Measurements from ENCODE around the gene MYH11. TPM values are rescaled to one million over a fixed set of nuclear protein-coding genes. Genes with fewer than 3 reads are reported as not detected.
A peak's percentile ranks its signal among the peaks of the same experiment; 100 is the strongest.

MYH11 gene
- total RNA-seq, 1 experiment from 2014 or later = not detected

- H3K27me3 Mint-ChIP-seq (ENCODE audit: insufficient read depth, unreplicated experiment) = no peaks in the 10 kb centered on the region
- H3K4me3 Mint-ChIP-seq (ENCODE audit: unreplicated experiment) = no peak overlapping the region
- peaks cover 6% of the 10 kb centered on the region for H3K4me1 ChIP-seq
- ChIA-PET POLR2A (no interaction called here), CTCF (interaction anchor here (0.6 kb wide), 1 partner anchor 47 kb away, joined by 3 read pairs; no protein-coding TSS in a partner anchor)
- no peaks in the 10 kb centered on the region for H3K27me3 ChIP-seq (replicated peaks; ENCODE audit: control insufficient read depth, insufficient read depth, low read length)
- H3K9me3 ChIP-seq = no peaks in the 10 kb centered on the region
- H3K36me3 Mint-ChIP-seq (ENCODE audit: insufficient read depth, unreplicated experiment) = no peaks in the 10 kb centered on the region
- H3K9me3 Mint-ChIP-seq (ENCODE audit: unreplicated experiment) = no peaks in the 10 kb centered on the region
- H3K4me1 Mint-ChIP-seq (ENCODE audit: low read depth, unreplicated experiment) = no peaks in the 10 kb centered on the region
- no peaks in the 10 kb centered on the region for H3K36me3 ChIP-seq (ENCODE audit: control insufficient read depth, insufficient read depth, low read length)
- intact Hi-C loops (cut with micrococcal nuclease; ENCODE audit: unreplicated experiment) = no loop called here
- TF ChIP-seq CTCF (IDR thresholded peaks at IDR 0.05; ENCODE audit: insufficient read depth in 1 of 2, low read depth in 1 of 2, low read length in 1 of 2, severe bottlenecking in 1 of 2, unreplicated experiment in 1 of 2) = no peak
- H3K27ac Mint-ChIP-seq (ENCODE audit: unreplicated experiment) = no peak overlapping the region
- no TSS peak for BruUV-seq (replicated peaks)
- no peak overlapping the region for H3K4me3 ChIP-seq (ENCODE audit: low read depth, low read length)
- DNase-seq = no peak
Observed at GRCh38 chr16:15894571-15895374, 37.9 kb upstream of the MYH11 start.

- Mint-ChIP-seq H3K27ac (ENCODE audit: unreplicated experiment) (no peak overlapping the region), H3K4me1 (ENCODE audit: low read depth, unreplicated experiment) (peaks cover 6% of the 10 kb centered on the region), H3K36me3 (ENCODE audit: insufficient read depth, unreplicated experiment) (peaks cover 12% of the 10 kb centered on the region), H3K27me3 (ENCODE audit: insufficient read depth, unreplicated experiment) (no peaks in the 10 kb centered on the region), H3K4me3 (ENCODE audit: unreplicated experiment) (no peak overlapping the region), H3K9me3 (ENCODE audit: unreplicated experiment) (no peaks in the 10 kb centered on the region)
- ChIA-PET CTCF (no interaction called here), POLR2A (no interaction called here)
- DNase-seq = no peak
- intact Hi-C loops (cut with micrococcal nuclease; ENCODE audit: unreplicated experiment) = no loop called here
- H3K36me3 ChIP-seq (ENCODE audit: control insufficient read depth, insufficient read depth, low read length) = no peaks in the 10 kb centered on the region
- TF ChIP-seq CTCF (IDR thresholded peaks at IDR 0.05; ENCODE audit: insufficient read depth in 1 of 2, low read depth in 1 of 2, low read length in 1 of 2, severe bottlenecking in 1 of 2, unreplicated experiment in 1 of 2) = no peak
- no peak overlapping the region for H3K4me3 ChIP-seq (ENCODE audit: low read depth, low read length)
- no peaks in the 10 kb centered on the region for H3K9me3 ChIP-seq
- no TSS peak for BruUV-seq (replicated peaks)
- peaks cover 4% of the 10 kb centered on the region; the same call in 1 of the 2 replicates for H3K4me1 ChIP-seq
- no peaks in the 10 kb centered on the region for H3K27me3 ChIP-seq (replicated peaks; ENCODE audit: control insufficient read depth, insufficient read depth, low read length)
Observed at GRCh38 chr16:15891508-15891907, 34.7 kb upstream of the MYH11 start.

GRCh38 chr16:15888072-15888976, 31.5 kb upstream of the MYH11 start, which contains the start of gene CEP20:
Gene CEP20, minus strand, starts transcription at chr16:15888603. Its CDS starts 18 bp downstream, at chr16:15888585.
- H3K9me3 ChIP-seq = no peaks in the 10 kb centered on the region
- intact Hi-C loops (cut with micrococcal nuclease; ENCODE audit: unreplicated experiment) = no loop called here
- POLR2A ChIA-PET = interaction anchor here (0.6 to 1.3 kb wide), 8 partner anchors 9 to 342 kb away, joined by 3 to 10 read pairs (median 4); no protein-coding TSS in a partner anchor
- H3K4me1 Mint-ChIP-seq (ENCODE audit: low read depth, unreplicated experiment) = peaks cover 6% of the 10 kb centered on the region
- peak within 1 kb of the TSS; percentile 87 for H3K4me3 ChIP-seq (ENCODE audit: low read depth, low read length)
- CTCF ChIA-PET = interaction anchor here (0.7 to 1.3 kb wide), 8 partner anchors 11 to 255 kb away, joined by 3 to 13 read pairs (median 4); no protein-coding TSS in a partner anchor
- peak; percentile 98 to 99 for DNase-seq
- H3K27ac Mint-ChIP-seq (ENCODE audit: unreplicated experiment) = peak within 1 kb of the TSS; percentile 95
- peak within 1 kb of the TSS; percentile 93 for H3K4me3 Mint-ChIP-seq (ENCODE audit: unreplicated experiment)
- no peaks in the 10 kb centered on the region for H3K27me3 ChIP-seq (replicated peaks; ENCODE audit: control insufficient read depth, insufficient read depth, low read length)
- no peak for TF ChIP-seq CTCF (IDR thresholded peaks at IDR 0.05; ENCODE audit: insufficient read depth in 1 of 2, low read depth in 1 of 2, low read length in 1 of 2, severe bottlenecking in 1 of 2, unreplicated experiment in 1 of 2)
- no peaks in the 10 kb centered on the region for H3K36me3 ChIP-seq (ENCODE audit: control insufficient read depth, insufficient read depth, low read length)
- H3K36me3 Mint-ChIP-seq (ENCODE audit: insufficient read depth, unreplicated experiment) = peaks cover 16% of the 10 kb centered on the region
- TSS peak; percentile 69 for BruUV-seq (replicated peaks)
- H3K4me1 ChIP-seq = peaks cover 4% of the 10 kb centered on the region; the same call in 1 of the 2 replicates
- H3K27me3 Mint-ChIP-seq (ENCODE audit: insufficient read depth, unreplicated experiment) = no peaks in the 10 kb centered on the region
- no peaks in the 10 kb centered on the region for H3K9me3 Mint-ChIP-seq (ENCODE audit: unreplicated experiment)

All from Caco-2 (cell line).